GM19043 (cell line): Measurements from ENCODE around the gene KCNJ11.

Experiments used
- ATAC-seq: cut with Tn5 transposase; IDR thresholded peaks from one replicate; pipeline ENCODE4 v1.9.1; 2021; ENCODE audit warnings: low read depth; ENCODE audit not compliant: unreplicated experiment

Gene KCNJ11

DNA sequence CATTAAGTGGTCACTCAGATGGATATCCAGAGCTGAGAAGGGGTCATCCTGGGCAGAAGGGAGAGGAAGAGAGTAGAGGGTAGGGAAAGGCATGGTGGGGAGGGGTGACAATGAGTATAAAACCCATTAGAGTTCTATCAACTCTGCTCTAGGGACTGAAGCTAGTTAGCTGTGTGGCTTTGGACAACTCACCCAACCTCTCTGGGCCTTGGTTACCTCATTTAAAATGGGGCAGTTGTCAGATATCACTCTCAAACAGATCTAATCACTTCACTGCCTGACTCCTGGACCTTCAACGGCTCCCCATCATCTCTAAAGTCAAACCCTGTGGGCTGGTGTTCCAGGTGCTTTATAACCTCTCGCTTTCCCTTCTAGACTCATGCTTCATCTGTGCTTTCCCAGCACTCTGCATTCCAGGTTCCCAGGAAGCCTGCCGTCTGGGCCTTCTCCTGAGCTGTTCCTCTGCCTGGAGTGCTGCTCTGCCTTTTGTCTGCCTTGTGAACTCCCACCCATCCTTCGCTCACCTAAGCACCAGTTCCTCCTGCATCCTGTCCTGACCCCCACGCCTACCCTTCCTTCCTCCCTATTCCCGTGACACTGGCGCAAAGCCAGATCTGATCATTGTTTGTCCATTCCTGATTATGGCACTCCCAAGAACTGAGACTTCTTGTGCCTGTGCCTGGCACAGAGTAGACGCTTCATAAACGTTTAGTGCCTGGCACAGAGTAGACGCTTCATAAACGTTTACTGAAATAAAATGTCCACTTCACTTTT is 22.3 kb upstream of the KCNJ11 start:
- no peak for ATAC-seq

DNA sequence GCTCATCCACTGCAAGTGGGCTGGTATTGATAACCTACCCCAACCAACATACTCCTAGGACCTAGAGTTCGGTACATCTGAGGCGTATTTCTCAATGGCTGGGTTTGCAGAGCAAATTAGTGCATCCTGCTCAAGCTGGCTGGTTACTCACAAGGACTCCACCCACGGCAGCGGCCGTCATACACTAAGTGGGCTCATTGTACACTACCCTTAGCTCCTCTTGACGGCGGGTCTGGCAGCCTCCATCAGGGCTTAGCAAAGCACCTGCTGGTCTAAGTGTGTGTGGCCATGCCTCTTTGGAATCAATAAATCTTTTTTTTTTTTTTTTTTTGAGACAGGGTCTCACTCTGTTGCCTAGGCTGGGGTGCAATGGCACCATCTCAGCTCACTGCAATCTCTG is 20.2 kb upstream of the KCNJ11 start:
- ATAC-seq, result no peak

DNA sequence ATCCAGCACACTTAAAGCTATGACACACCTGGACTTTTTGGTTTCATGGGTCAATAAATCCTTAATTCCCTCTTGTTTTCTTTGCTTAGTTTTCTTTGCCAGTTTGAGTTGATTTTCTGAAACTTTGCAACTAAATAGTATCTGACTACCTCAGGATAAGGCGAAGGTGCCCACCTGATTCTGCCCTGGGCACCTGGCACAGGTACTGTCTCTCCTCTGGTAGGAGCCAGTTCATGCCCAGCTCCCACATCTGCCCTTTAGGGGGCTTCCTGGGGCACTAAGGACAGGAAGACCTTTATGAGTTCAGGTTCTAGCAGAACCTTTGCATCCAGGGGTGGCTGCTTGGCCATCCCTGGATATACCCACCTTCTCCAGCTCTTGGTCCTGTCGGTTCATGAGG is 19.6 kb upstream of the KCNJ11 start:
- no peak for ATAC-seq

DNA sequence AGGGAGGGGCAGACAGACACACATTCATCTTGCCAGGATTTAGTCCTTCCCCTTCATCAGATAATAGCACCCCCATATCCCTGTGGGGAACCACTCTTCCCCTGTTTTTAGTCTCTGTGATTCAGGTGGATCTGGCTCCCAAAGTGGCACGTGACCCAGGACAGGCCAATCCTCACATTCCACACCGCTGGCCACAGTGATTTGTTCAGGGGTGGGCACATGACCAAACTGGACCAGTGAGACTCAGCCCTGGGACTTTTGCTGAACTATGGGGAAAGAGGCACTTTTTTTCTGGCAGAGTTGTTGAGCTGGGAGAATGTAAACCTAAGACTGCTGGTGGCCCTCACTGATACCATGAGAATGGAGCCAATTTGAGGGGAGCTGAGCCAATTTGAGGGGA is 19.1 kb upstream of the KCNJ11 start:
- no peak for ATAC-seq

DNA sequence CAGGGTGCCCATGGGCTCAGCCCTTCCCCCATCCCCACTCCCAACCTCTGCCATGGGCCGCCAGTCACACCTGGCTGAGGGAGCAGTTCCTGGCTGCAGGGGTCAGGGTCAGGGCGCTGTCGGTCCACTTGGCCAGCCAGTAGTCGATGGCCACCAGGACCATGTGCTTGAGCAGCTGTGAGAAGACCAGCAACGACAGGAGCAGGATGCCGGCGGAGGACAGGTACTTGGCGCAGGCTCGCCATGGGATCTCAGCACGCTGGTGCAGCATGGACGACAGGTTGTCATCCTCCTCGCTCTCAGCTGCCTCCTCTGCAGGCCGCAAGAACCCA is 18.3 kb upstream of the KCNJ11 start:
- no peak for ATAC-seq

DNA sequence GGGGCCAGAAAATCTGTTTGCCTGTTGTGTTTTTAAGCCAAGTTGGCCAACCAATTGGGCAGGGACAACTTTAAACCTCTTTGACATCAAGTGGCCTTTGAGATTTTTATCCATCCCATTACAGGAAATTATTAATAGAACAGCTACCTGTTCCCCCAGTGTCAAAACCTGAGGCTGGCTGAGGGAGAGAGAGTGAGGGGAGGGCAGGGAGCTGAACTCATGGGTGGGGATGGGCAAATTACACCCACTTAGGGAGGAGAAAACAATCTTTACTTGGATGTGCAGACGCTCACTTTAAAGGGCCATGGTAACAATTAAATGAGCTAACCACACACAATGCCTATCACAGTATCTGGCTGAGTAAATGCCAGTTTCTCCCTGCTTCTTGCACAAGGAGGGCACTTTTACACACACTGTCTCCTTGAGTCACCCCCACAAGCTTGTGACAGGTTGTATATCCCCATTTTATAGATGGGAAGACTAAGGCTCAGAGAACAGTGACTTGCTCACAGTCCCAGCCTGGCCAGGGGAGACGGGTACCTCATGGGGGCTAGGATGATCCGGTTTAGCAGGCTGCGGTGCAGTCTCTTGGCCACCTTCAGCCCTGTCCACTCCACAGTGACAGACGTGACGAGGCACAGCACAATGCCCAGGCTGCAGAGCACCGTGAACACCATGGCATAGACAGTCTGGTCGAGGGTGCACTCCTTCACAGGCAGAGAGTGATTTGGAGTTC is 17.8 kb upstream of the KCNJ11 start:
- ATAC-seq, result no peak

DNA sequence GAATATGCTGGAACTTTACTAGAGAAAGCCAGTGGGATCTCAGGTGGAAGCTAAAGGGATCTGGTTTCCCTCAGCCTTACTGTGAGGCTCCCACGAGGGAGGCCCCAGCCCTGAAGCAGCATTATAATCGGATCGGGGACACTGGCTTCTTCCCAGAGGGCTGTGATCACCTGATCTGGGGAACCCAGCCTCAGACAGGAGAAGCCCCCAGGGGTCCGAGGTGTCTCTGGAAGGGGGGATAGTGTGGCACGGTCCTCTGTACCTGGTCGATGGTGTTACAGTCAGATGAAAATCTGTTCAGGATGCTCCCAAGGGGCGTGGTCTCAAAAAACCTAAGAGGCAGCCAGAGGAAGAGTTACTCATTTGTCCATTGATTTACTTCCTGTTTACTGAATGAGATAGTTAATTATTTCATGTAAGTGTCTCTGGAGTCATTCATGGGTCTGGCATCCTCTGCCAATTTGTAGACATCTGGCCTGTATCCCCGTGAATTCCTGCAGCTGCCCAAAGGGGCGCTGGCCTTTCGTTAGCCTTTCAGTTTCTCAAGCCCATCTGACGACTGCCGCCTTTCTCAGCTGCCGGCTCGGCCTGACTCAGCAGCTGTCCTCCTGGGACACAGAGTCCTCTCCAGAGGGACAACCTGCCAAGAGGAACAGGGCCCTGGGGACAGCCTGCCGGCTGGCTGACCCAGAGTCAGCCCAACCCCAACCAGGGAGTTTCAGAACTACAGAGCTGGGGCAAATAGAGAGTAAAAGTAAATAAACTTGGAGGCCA is 17.0 kb upstream of the KCNJ11 start:
- no peak for ATAC-seq

DNA sequence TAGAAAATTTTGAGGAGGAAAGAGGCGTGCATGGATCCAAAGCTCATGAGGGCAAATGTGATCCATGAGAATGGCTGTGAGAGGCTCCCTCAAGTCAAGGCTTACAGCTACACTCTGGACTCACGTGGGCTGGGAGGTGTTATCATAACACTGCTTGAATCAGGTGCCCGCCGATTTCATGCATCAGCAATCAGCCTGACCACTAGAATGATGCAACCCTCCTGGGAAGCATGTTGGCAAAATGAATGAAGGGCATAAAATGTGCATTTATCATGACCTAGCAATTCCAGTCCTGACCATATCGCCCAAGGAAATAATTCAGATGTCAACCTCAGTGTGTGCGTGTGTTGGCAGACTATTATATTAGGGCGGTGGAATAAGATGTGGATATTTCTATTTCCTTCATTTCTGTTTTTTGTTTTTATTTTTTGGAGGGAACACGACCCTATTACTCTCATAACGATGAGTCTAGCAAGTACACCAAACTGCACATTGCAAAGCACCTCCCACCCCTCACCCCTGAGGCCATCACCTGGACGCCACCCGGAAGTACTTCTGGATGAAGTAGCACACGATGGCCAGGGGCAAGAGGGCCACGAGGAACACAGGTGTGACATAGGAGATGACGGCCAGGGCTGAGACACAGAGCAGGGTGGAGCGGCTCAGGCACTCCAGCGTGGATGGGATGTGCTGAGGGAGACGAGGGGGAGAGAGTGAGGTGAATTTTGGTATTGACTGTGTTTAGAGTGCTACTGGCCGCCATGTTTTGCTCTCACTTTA is 15.7 kb upstream of the KCNJ11 start:
- ATAC-seq, result no peak

DNA sequence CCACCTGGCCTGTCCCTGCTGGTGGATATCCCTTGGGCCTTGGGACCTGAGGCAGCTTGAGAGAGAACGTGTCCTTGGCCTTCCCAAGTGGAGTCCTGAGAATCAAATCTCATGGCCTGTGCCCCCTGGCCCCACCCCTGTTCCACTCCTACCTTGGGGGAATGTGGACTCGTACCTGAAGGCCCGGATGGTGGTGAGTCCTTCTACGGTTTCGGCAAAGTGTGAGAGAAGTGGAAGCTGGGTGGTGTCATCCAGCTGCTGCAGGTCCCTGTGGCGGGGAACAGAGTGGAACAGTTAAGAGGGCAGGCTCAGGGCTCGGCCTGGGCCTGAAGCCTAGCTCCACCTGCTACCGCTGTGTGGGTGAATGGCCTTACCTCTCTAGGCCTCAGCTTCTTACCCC is 14.0 kb upstream of the KCNJ11 start:
- ATAC-seq, result no peak

DNA sequence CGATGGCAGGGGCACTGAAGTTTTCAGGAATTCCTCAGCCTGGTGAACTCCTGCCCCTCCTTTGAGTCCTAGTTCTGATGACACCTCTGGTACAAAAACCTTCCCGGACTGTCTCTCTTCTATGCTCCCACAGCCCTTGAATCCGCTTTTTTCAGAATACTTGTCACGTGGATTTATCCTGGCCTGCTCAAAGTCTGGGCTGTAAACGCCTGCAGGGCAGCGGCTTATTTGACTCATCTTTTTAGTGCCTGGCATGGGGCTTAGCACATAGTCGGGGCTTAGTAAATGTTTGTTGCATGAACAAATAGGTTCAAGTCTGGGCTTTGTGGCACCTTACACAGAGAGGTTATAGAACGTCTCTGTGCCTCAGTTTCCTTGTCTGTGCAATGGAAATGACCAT is 13.4 kb upstream of the KCNJ11 start:
- no peak for ATAC-seq

DNA sequence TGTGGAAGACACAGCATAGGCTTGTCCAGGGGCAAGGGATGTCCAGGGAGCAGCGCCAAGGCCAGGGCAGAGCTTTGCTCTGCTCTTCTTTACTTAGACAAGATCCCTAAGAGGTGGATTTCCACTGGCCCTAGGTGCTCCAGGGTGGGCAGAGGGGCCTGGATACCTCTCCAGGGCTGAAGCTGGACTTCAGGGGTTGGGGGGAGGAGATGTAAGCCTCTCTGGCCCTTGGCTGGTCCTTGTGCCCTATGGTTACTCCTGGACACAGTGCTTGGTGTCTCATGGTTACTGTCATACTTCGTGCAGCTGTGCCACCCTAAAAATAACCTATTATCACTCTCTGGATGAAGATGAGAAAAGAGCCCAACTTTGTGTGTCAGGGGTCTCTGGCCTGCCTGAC is 12.9 kb upstream of the KCNJ11 start:
- ATAC-seq, result no peak

DNA sequence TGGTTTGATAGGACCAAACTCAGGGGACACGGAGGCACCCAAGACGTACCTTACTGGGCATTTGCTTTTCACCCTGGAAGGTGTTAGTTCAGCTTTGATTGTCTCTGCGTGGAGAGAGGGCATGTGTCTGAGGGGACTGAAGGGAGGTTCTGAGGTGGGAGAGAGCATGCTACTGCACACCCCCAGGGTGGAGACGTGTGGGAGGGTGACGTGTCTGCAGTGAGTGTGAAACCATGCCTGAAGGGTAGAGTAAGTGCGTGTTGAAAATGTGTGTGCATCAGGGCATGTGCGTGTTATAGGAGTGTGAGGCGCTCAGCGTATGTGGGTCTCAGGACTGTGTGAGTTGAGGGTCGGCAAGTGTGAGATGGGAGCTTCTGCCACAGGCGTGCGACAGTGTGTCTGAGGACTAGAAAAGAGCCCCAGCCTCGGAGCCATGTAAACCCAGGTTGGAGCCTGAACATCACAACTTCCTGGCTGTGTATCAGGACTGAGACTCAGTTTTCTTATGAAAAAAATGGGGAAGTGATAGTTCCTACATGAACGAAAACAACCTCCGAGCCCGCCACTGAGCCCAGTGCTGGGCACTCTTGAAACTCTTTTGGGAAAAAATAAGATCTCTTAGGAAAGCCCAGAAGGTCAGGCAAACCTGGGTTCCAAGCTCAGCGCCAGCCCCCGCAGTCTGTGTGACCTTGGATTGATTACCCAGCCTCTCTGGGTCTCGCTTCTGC is 11.8 kb upstream of the KCNJ11 start:
- no peak for ATAC-seq

DNA sequence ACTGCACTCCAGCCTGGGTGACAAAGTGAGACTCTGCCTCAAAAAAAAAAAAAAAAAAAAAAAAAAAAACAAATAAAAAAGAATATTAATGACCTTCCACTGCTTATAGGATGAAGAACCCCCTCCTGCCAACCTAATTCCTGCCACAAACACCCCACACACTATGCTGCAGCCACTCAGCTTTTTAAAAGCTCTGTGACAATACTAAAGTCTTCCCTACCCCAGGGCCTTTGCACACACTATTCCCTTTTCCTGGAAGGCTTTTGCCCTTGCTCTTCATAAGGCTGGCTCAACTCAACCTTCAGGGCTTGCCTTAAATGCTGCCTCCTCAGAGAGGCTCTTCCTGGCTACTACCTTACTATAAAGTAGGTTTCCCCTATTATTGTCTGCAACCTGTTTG is 10.8 kb upstream of the KCNJ11 start:
- ATAC-seq, result no peak

DNA sequence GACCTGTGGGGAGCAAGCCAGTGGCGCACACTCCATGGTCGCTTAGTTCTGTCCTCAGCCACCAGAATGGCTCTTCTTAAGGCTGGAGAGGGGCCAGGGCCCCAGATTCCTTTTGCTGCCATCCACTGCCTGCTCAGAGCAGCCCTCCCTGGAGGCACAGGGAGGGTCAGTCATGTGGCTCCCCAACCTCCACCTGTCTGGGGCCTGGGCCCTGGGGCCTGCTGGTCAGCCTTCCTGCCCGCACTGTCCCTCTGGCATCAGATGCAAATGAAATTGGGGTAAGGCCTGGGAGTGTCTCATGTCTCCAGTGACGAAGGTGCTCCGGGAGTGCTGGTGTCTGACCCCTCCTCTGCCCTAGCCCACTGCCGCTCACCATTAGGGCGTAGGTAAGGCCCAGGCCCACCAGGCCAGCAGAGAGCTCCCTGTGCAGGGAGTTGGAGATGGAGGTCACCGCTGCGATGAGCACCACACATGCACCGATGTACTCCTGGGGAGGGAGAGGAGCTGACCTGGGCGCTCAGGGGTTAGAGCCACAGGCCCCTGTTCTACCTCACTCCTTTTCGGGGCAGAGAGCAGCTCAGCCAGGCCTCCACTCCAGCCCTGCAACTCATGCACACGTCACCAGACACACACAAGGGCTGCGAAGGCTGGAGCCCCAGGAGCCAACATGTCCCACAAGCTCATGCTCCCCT is 9.0 kb upstream of the KCNJ11 start:
- no peak for ATAC-seq

DNA sequence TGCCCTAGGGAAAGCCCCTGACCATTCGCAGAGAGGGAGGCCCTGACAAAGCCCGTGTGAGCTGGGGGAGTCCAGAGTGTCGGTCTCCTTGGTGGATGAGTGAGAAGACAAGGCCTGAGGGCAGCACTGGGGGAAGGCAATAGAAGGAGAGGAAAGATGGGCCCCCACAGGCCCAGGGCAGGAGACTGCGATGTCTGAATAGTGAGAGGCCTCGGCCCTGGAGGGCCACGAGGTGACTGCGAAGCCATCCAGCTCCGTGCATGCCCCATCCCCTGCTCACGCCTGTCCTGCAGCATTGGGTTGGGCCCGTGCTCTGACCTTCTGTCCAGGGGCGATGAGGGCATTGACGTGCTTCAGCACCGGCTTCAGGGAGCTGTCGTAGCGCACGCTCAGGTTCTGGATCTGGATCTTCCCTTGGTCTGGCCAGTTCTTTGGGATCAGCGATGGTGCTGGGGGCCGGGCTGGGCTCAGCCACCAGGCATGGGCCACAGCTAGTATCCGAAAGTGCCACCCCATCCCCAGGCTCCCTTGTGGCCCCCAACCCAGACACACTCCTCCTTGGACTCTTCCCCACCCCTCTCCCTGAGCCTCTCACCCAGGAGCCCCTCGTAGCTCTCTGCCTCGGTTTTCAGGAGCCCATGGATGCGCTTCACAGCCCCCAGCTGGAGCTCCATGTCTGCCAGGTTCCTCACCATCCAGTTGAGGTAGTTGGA is 8.3 kb upstream of the KCNJ11 start:
- ATAC-seq, result no peak

DNA sequence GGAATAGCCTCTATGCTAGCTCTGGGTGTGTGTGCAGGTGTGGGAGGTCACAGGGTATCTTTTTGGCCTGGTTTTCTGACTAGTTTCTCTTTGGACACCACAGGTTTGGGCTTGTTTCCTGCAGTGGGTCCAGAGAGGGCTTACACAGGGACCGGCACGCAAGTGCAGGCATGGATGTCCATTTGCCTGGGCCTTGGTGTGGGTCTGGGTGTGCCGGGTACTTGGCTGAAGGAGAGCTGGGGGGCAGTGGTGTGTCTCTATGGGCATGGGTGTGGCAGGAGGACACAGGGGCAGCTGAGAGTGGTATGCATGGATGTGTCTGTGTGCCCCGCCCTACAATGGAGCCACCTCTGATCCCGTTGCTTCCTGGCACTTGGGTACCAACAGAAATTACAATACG is 7.5 kb upstream of the KCNJ11 start:
- no peak for ATAC-seq

DNA sequence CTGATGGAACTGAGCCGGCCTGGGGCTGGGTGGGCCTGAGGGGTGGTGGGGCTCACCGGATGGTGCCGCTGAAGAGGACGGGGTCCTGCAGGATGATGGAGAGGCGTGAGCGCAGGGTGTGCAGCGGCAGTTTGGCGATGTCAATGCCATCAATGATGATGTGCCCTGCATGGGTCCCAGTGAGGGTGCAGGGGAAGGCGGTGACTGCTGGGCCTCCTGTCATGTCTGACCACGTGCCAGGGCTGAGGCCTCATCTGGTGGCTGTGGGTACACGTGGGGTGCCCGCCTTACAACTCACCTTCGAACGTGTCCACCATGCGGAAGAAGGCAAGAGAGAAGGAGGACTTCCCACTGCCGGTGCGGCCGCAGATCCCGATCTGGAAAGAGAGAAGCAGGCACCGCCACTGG is 7.1 kb upstream of the KCNJ11 start:
- no peak for ATAC-seq

DNA sequence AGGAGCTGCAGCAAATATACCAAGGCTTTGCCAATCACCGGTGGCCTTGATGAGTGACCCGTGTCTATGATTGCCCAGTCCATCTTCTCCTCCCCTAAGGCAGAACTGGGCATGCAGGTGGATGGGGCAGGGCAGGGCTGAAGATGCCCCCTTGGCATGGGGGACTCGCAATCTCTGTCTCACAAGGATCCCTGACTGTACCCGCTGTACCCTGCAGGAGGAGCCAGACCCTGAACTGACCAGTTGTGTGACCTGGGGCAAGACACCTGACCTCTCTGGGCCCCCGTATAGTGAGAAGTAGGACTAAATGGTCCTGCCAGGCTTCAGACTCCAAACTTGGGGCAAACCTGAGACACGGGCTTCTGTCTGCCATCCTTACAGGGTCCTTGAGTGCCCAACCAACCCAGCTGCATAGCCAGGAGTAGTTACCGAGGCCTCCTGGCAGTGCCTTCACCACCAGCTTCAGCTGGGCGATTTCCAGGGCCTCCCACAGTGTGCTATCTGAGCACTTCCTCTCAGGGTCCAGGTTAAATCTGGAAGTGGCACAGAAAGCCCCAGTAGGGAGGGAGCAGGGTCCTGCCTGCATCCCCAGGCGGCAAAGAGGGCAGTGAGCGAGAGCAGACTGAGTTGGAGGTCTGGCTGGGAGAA is 6.4 kb upstream of the KCNJ11 start:
- no peak for ATAC-seq

DNA sequence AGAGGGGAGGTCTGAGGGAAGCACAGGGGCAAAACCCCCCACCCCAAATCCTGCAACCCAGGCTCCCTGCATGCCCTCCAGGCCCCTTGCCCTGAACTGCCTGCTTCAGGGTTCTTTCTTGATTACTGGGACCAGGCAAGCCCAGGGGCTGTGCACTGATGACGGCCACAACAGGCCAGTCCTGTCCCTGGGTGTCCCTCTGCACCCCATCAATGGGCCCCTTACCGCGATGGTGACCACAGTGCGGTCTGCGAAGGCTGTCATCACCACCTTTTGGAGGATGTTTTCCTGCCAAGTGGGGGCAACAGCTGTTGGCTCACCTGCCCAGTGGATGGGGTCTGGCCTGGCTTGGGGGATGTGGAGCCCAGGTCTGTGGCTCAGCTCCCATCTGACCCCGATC is 5.0 kb upstream of the KCNJ11 start:
- ATAC-seq, result no peak
